HepG2 (cell line): ENCODE measurements around the gene HPD. TPM values are rescaled to one million over a fixed set of nuclear protein-coding genes. Genes with fewer than 3 reads are reported as not detected.

Source experiments
- ATAC-seq: fragments of 200-7000 bp; cut with Tn5 transposase; 3 replicates; pipeline ENCODE4 v1.9.1; 2020; ENCODE audit warnings: mild to moderate bottlenecking, moderate library complexity
- BruUV-seq: library from RNA; stranded (reverse); fragments of 400-500 nt; replicated peaks from 2 replicates; lab custom pipeline; 2021; lab: Mats Ljungman, UMichigan
- CTCF ChIA-PET: fragments of 300-600 bp; formaldehyde crosslinking; extraction: SDS; loops from one replicate; lab custom pipeline; 2021; ENCODE audit warnings: low total read pairs, inconsistent platforms, low intra/inter-chr PET ratio; lab: Yijun Ruan, JAX
- POLR2A ChIA-PET: fragments of 350-600 bp; sonication (Branson Sonifier 250); formaldehyde crosslinking; loops from one replicate; lab custom pipeline; 2020; ENCODE audit warnings: antibody characterized with exemption, inconsistent platforms; lab: Yijun Ruan, JAX
- DNase-seq: peaks from one replicate; pipeline ENCODE4 v3.0.0-alpha.2; 2015; ENCODE audit warnings: low spot score
- FAIRE-seq: peaks from 3 replicates; lab custom pipeline; 2011; peaks lifted over from hg19 to GRCh38; lab: Jason Lieb, UNC
- H2AFZ ChIP-seq: one replicate; pipeline ENCODE4 v1.6.1; 2011; ENCODE audit warnings: low read length, inconsistent platforms
- H3K27ac ChIP-seq: fragments of 300-600 bp; 3 replicates; pipeline ENCODE4 v1.8.0; 2011; ENCODE audit warnings: mixed run types, mild to moderate bottlenecking, mixed read lengths, low read length, inconsistent platforms; ENCODE audit not compliant: insufficient read depth; ENCODE audit errors: extremely low read length
- H3K27me3 ChIP-seq, 2 experiments: fragments of 200-600 bp in 1 of 2; 2 replicates in 1 of 2; 3 replicates in 1 of 2; pipeline versions ENCODE4 v1.6.0 to v1.8.0; 2011; ENCODE audit warnings: low read length in 2 of 2, mild to moderate bottlenecking in 2 of 2, moderate library complexity in 2 of 2, inconsistent platforms in 1 of 2; ENCODE audit not compliant: insufficient read depth in 2 of 2, control insufficient read depth in 1 of 2
- H3K36me3 ChIP-seq, 2 experiments: fragments of 200-600 bp in 1 of 2; replicated peaks in 1 of 2; 2 replicates in 1 of 2; 3 replicates in 1 of 2; pipeline versions ENCODE4 v1.5.1 to v1.8.0; 2011; ENCODE audit warnings: low read length in 2 of 2, inconsistent platforms in 1 of 2; ENCODE audit not compliant: insufficient read depth in 2 of 2, control insufficient read depth in 1 of 2
- H3K4me1 ChIP-seq: 2 replicates; pipeline ENCODE4 v1.5.1; 2012; ENCODE audit warnings: low read length, inconsistent platforms; ENCODE audit not compliant: insufficient read depth
- H3K4me2 ChIP-seq: 2 replicates; pipeline ENCODE4 v1.6.0; 2011; ENCODE audit warnings: low read depth, low read length, inconsistent platforms
- H3K4me3 ChIP-seq, 3 experiments: fragments of 200-600 bp in 1 of 3; sonication (generic), shearing (Covaris generic) in 1 of 3; replicated peaks in 1 of 3; 2 replicates each; pipeline ENCODE4 v1.5.1; 2011 to 2016; ENCODE audit warnings: low read length in 3 of 3, inconsistent platforms in 2 of 3, low read depth in 2 of 3, mild to moderate bottlenecking in 2 of 3, control low read depth in 1 of 3, mixed read lengths in 1 of 3; ENCODE audit not compliant: insufficient read depth in 1 of 3
- H3K79me2 ChIP-seq: one replicate; pipeline ENCODE4 v1.6.1; 2011; ENCODE audit warnings: low read length, inconsistent platforms; ENCODE audit not compliant: insufficient read depth
- H3K9ac ChIP-seq: 2 replicates; pipeline ENCODE4 v1.6.0; 2011; ENCODE audit warnings: mild to moderate bottlenecking, low read depth, low read length, inconsistent platforms; ENCODE audit not compliant: insufficient read depth
- H3K9me3 ChIP-seq: 2 replicates; pipeline ENCODE4 v1.5.1; 2012; ENCODE audit warnings: mild to moderate bottlenecking, low read length
- H4K20me1 ChIP-seq: 2 replicates; pipeline ENCODE4 v1.6.0; 2011; ENCODE audit warnings: inconsistent platforms, mild to moderate bottlenecking, low read length, moderate library complexity; ENCODE audit not compliant: insufficient read depth
- CSRNP2 ChIP-seq: sonication (generic); formaldehyde crosslinking; conservative IDR thresholded peaks from 2 replicates; pipeline ENCODE4 v1.8.0; 2022; ENCODE audit warnings: low read depth, missing genetic modification reagents
- KDM1A ChIP-seq: IDR thresholded peaks from 2 replicates; pipeline ENCODE4 v1.6.1; 2016; ENCODE audit warnings: missing compliant biosample characterization
- KLF16 ChIP-seq, 2 experiments: sonication (generic) in 1 of 2; formaldehyde crosslinking in 1 of 2; IDR thresholded peaks; 2 replicates each; pipeline versions ENCODE4 v1.6.1 to v1.8.0; 2016 to 2023; ENCODE audit warnings: missing genetic modification reagents in 2 of 2, missing compliant biosample characterization in 1 of 2
- MLX ChIP-seq: IDR thresholded peaks from 2 replicates; pipeline ENCODE4 v1.6.1; 2016
- MNT ChIP-seq: fragments of 450-650 bp; IDR thresholded peaks from 2 replicates; pipeline ENCODE4 v1.6.1; 2016
- PAWR ChIP-seq: sonication (generic); formaldehyde crosslinking; IDR thresholded peaks from 2 replicates; pipeline ENCODE4 v1.4.0; 2020; ENCODE audit warnings: missing genetic modification reagents, mild to moderate bottlenecking, borderline replicate concordance
- POLR2A ChIP-seq, 2 experiments: IDR thresholded peaks; 2 replicates each; pipeline ENCODE4 v1.6.1; 2011; ENCODE audit warnings: low read depth in 2 of 2, low read length in 2 of 2, mild to moderate bottlenecking in 1 of 2, moderate library complexity in 1 of 2; ENCODE audit not compliant: insufficient read depth in 1 of 2
- RARA ChIP-seq: IDR thresholded peaks from 2 replicates; pipeline ENCODE4 v1.6.1; 2016; ENCODE audit warnings: missing genetic modification reagents, missing compliant biosample characterization
- REL ChIP-seq: sonication (generic); formaldehyde crosslinking; conservative IDR thresholded peaks from 2 replicates; pipeline ENCODE4 v1.8.0; 2022; ENCODE audit warnings: mild to moderate bottlenecking, missing genetic modification reagents, moderate library complexity
- RXRA ChIP-seq: sonication (generic); formaldehyde crosslinking; IDR thresholded peaks from 2 replicates; pipeline ENCODE4 v1.5.1; 2020; ENCODE audit warnings: missing genetic modification reagents
- SP1 ChIP-seq, 2 experiments: fragments of 450-650 bp in 1 of 2; sonication (generic) in 1 of 2; formaldehyde crosslinking in 1 of 2; IDR thresholded peaks; 2 replicates each; pipeline versions ENCODE4 v1.4.0 to v1.6.1; 2016 to 2020; ENCODE audit warnings: missing genetic modification reagents in 1 of 2
- UBTF ChIP-seq: sonication (generic); formaldehyde crosslinking; IDR thresholded peaks from 2 replicates; pipeline ENCODE4 v1.4.0; 2020; ENCODE audit warnings: mild to moderate bottlenecking, missing genetic modification reagents
- ZNF101 ChIP-seq: sonication (generic); formaldehyde crosslinking; IDR thresholded peaks from 2 replicates; pipeline ENCODE4 v1.4.0; 2020; ENCODE audit warnings: mild to moderate bottlenecking, low read depth, missing genetic modification reagents, borderline replicate concordance
- ZNF33A ChIP-seq: sonication (generic); formaldehyde crosslinking; IDR thresholded peaks from 2 replicates; pipeline ENCODE4 v1.5.1; 2020; ENCODE audit warnings: missing genetic modification reagents, mild to moderate bottlenecking, moderate library complexity, borderline replicate concordance
- ZNF510 ChIP-seq: sonication (generic); formaldehyde crosslinking; IDR thresholded peaks from 2 replicates; pipeline ENCODE4 v1.4.0; 2020; ENCODE audit warnings: low read depth, mild to moderate bottlenecking, missing genetic modification reagents
- ZNF547 ChIP-seq: sonication (generic); formaldehyde crosslinking; IDR thresholded peaks from 2 replicates; pipeline ENCODE4 v1.5.1; 2020; ENCODE audit warnings: mild to moderate bottlenecking, missing genetic modification reagents
- ZNF563 ChIP-seq: sonication (generic); formaldehyde crosslinking; IDR thresholded peaks from 2 replicates; pipeline ENCODE4 v1.8.0; 2022; ENCODE audit warnings: mild to moderate bottlenecking, moderate library complexity, missing genetic modification reagents
- ZNF7 ChIP-seq: IDR thresholded peaks from 2 replicates; pipeline ENCODE4 v1.6.1; 2016; ENCODE audit warnings: missing biosample characterization, missing genetic modification reagents
- WGBS: methylation state at CpG from one replicate; pipeline ENCODE4 v1.1.6; 2017; ENCODE audit warnings: low lambda C conversion rate; 5-methylcytosine and 5-hydroxymethylcytosine counted together
- in situ Hi-C: cut with HindIII; loops from 2 replicates; pipeline ENCODE4 v1.10.0; 2017; ENCODE audit warnings: low pct_unique_long_range_greater_than_20kb; ENCODE audit not compliant: extremely low pct_ligation_motif_present
- intact Hi-C: fragments of 100-400 bp; cut with micrococcal nuclease; formaldehyde crosslinking; loops from one replicate; pipeline ENCODE4 v1.10.0; 2022; ENCODE audit not compliant: unreplicated experiment
- polyA plus RNA-seq, 8 experiments: library from polyadenylated mRNA; depleted of rRNA in 3 of 8; stranded (reverse) in 7 of 8; unstranded in 1 of 8; fragments of >200 nt; fragmentation: Illumina TruSeq in 4 of 8; extraction: Trizol in 4 of 8; gene quantifications; 2 replicates each; pipeline versions ENCODE4 v1.2.1 to v1.2.3, GENCODE V29; 2011 to 2016; ENCODE audit warnings: low read depth in 4 of 8, missing spikeins in 1 of 8, mixed read lengths in 1 of 8; ENCODE audit not compliant: insufficient read depth in 1 of 8
- total RNA-seq, 5 experiments: library from RNA; depleted of rRNA; stranded (reverse); fragments of >200 nt; fragmentation: Illumina TruSeq; extraction: Trizol; gene quantifications; 2 replicates each; pipeline ENCODE4 v1.2.3, GENCODE V29; 2016; ENCODE audit warnings: low read depth in 1 of 5

The HPD gene
- total and polyA plus RNA-seq, 2 of the 13 experiments (the other 11 are each of a cell fraction or from before 2014, with no cell fraction given) = 120 to 195 TPM

- ATAC-seq (no peak), DNase-seq (no peak), FAIRE-seq (no peak)
- Histone ChIP-seq H3K4me3 (no peak overlapping the region), H3K9me3 (no peaks in the 10 kb centered on the region), H3K27ac (no peak overlapping the region), H3K79me2 (no peaks in the 10 kb centered on the region), H3K4me1 (peaks cover 29% of the 10 kb centered on the region), H3K36me3 (no peaks in the 10 kb centered on the region), H3K27me3 (no peaks in the 10 kb centered on the region)
- 97% methylated on average over 6 of the region's 6 CpGs for WGBS
- ChIA-PET CTCF (no interaction called here), POLR2A (no interaction called here)
- in situ Hi-C loops (no loop called here), intact Hi-C loops (no loop called here)
- no TSS peak for BruUV-seq
- TF ChIP-seq KDM1A (CRISPR knock-in tag) (no peak), ZNF7 (no peak), ZNF510 (CRISPR knock-in tag) (no peak), MLX (no peak), SP1 (IDR thresholded peaks at IDR 0.05) (no peak), SP1 (CRISPR knock-in tag; IDR thresholded peaks at IDR 0.05) (no peak), RXRA (CRISPR knock-in tag) (no peak), REL (CRISPR knock-in tag) (no peak), KLF16 (CRISPR knock-in tag; IDR thresholded peaks at IDR 0.05) (no peak), POLR2A (IDR thresholded peaks at IDR 0.05; ENCODE audit: insufficient read depth in 1 of 2, low read depth in 2 of 2, low read length in 2 of 2) (no peak), ZNF563 (no peak), UBTF (CRISPR knock-in tag) (no peak), RARA (CRISPR knock-in tag) (no peak), CSRNP2 (no peak), MNT (no peak), ZNF547 (CRISPR knock-in tag) (no peak), ZNF33A (CRISPR knock-in tag) (no peak), ZNF101 (CRISPR knock-in tag) (no peak), PAWR (CRISPR knock-in tag) (no peak)
- TF ChIP-seq, all 625 proteins: peak for 0
- no peak overlapping the region for H2AFZ ChIP-seq
- H3K4me2 ChIP-seq = no peak overlapping the region
- no peak overlapping the region for H3K9ac ChIP-seq
- no peaks in the 10 kb centered on the region for H4K20me1 ChIP-seq
Measured at GRCh38 chr12:121874071-121874470, 15.4 kb upstream of the HPD start.
